ENCODE measurements around the gene FOS. TPM values are rescaled to one million over a fixed set of nuclear protein-coding genes. Genes with fewer than 3 reads are reported as not detected.
A peak's percentile ranks its signal among the peaks of the same experiment; 100 is the strongest.

FOS gene
- total RNA-seq, 1 experiment from 2014 or later, result 3.1 TPM

- no peaks in the 10 kb centered on the region for H3K36me3 ChIP-seq
- H3K4me3 ChIP-seq, result peak overlapping the region; percentile 57; the same call in 1 of the 2 replicates
- peaks cover 7% of the 10 kb centered on the region; the same call in 1 of the 2 replicates for H3K4me1 ChIP-seq
- H3K27me3 ChIP-seq, result no peaks in the 10 kb centered on the region
- no peak for DNase-seq
- no peaks in the 10 kb centered on the region for H3K9me3 ChIP-seq (replicated peaks)
- H3K27ac ChIP-seq, result no peak overlapping the region
Measured at GRCh38 chr14:75260025-75260763, 18.4 kb upstream of the FOS start.

- Histone ChIP-seq H3K36me3 (no peaks in the 10 kb centered on the region), H3K27me3 (no peaks in the 10 kb centered on the region), H3K4me1 (peaks cover 9% of the 10 kb centered on the region; the same call in 1 of the 2 replicates), H3K4me3 (no peak overlapping the region), H3K9me3 (replicated peaks) (no peaks in the 10 kb centered on the region), H3K27ac (no peak overlapping the region)
- no peak for DNase-seq
Measured at GRCh38 chr14:75261820-75262219, 16.8 kb upstream of the FOS start.

GRCh38 chr14:75262641-75263040, 16.0 kb upstream of the FOS start:
- H3K4me1 ChIP-seq, result peaks cover 16% of the 10 kb centered on the region
- H3K27me3 ChIP-seq, result no peaks in the 10 kb centered on the region
- H3K36me3 ChIP-seq, result no peaks in the 10 kb centered on the region
- no peak for DNase-seq
- no peaks in the 10 kb centered on the region for H3K9me3 ChIP-seq (replicated peaks)
- H3K4me3 ChIP-seq, result no peak overlapping the region
- no peak overlapping the region for H3K27ac ChIP-seq

GRCh38 chr14:75264036-75264435, 14.6 kb upstream of the FOS start:
- Histone ChIP-seq H3K4me3 (no peak overlapping the region), H3K36me3 (no peaks in the 10 kb centered on the region), H3K27me3 (no peaks in the 10 kb centered on the region), H3K27ac (no peak overlapping the region), H3K4me1 (peaks cover 13% of the 10 kb centered on the region), H3K9me3 (replicated peaks) (no peaks in the 10 kb centered on the region)
- DNase-seq, result no peak

GRCh38 chr14:75267141-75267721, 11.4 kb upstream of the FOS start:
- Histone ChIP-seq H3K27ac (peak overlapping the region; percentile 26; the same call in 1 of the 2 replicates), H3K27me3 (no peaks in the 10 kb centered on the region), H3K4me3 (no peak overlapping the region), H3K36me3 (no peaks in the 10 kb centered on the region), H3K9me3 (replicated peaks) (no peaks in the 10 kb centered on the region), H3K4me1 (peaks cover 9% of the 10 kb centered on the region)
- no peak for DNase-seq

GRCh38 chr14:75268633-75269550, 9.7 kb upstream of the FOS start:
- Histone ChIP-seq H3K27ac (no peak overlapping the region), H3K36me3 (no peaks in the 10 kb centered on the region), H3K9me3 (replicated peaks) (no peaks in the 10 kb centered on the region), H3K27me3 (no peaks in the 10 kb centered on the region), H3K4me1 (peaks cover 14% of the 10 kb centered on the region), H3K4me3 (no peak overlapping the region)
- no peak for DNase-seq

- Histone ChIP-seq H3K27ac (no peak overlapping the region), H3K4me3 (no peak overlapping the region), H3K9me3 (replicated peaks) (no peaks in the 10 kb centered on the region), H3K27me3 (no peaks in the 10 kb centered on the region), H3K36me3 (no peaks in the 10 kb centered on the region), H3K4me1 (peaks cover 12% of the 10 kb centered on the region)
- no peak for DNase-seq
Measured at GRCh38 chr14:75271514-75271913, 7.1 kb upstream of the FOS start.

- Histone ChIP-seq H3K9me3 (replicated peaks) (no peaks in the 10 kb centered on the region), H3K4me3 (no peak overlapping the region), H3K36me3 (no peaks in the 10 kb centered on the region), H3K4me1 (peaks cover 4% of the 10 kb centered on the region; the same call in 1 of the 2 replicates), H3K27ac (0 out of 2 replicates have a peak overlapping the region, but pooled peaks have one; percentile 3), H3K27me3 (no peaks in the 10 kb centered on the region)
- peak in 1 of 2 experiments; percentile 34 for DNase-seq
Measured at GRCh38 chr14:75273272-75274049, 5.2 kb upstream of the FOS start.

- H3K4me3 ChIP-seq, result no peak overlapping the region
Measured at GRCh38 chr14:75274050-75274898, 4.4 kb upstream of the FOS start.

GRCh38 chr14:75274899-75275569, 3.6 kb upstream of the FOS start:
- H3K27ac ChIP-seq, result no peak overlapping the region
- H3K36me3 ChIP-seq, result no peaks in the 10 kb centered on the region
- H3K4me3 ChIP-seq, result no peak overlapping the region
- H3K27me3 ChIP-seq, result no peaks in the 10 kb centered on the region
- no peak for DNase-seq
- peaks cover 4% of the 10 kb centered on the region; the same call in 1 of the 2 replicates for H3K4me1 ChIP-seq
- H3K9me3 ChIP-seq (replicated peaks), result no peaks in the 10 kb centered on the region

More at GRCh38 chr14:75274050-75274898, 4.4 kb upstream of the FOS start:
- Histone ChIP-seq H3K36me3 (no peaks in the 10 kb centered on the region), H3K27ac (0 out of 2 replicates have a peak overlapping the region, but pooled peaks have one; percentile 3), H3K4me1 (peaks cover 4% of the 10 kb centered on the region; the same call in 1 of the 2 replicates), H3K9me3 (replicated peaks) (no peaks in the 10 kb centered on the region), H3K27me3 (no peaks in the 10 kb centered on the region)
- DNase-seq, result no peak

- H3K9me3 ChIP-seq (replicated peaks), result no peaks in the 10 kb centered on the region
- H3K36me3 ChIP-seq, result no peaks in the 10 kb centered on the region
- H3K4me1 ChIP-seq, result peaks cover 4% of the 10 kb centered on the region; the same call in 1 of the 2 replicates
- no peaks in the 10 kb centered on the region for H3K27me3 ChIP-seq
- no peak overlapping the region for H3K4me3 ChIP-seq
- no peak overlapping the region for H3K27ac ChIP-seq
- DNase-seq, result no peak
Measured at GRCh38 chr14:75275598-75275997, 3.0 kb upstream of the FOS start.

GRCh38 chr14:75277008-75277814, 1.4 kb upstream of the FOS start:
- H3K4me3 ChIP-seq, result peak overlapping the region; percentile 65
- no peaks in the 10 kb centered on the region for H3K27me3 ChIP-seq
- H3K27ac ChIP-seq, result peak overlapping the region; percentile 98; the same call in 1 of the 2 replicates
- DNase-seq, result peak; percentile 78 to 81
- no peaks in the 10 kb centered on the region for H3K36me3 ChIP-seq
- no peaks in the 10 kb centered on the region for H3K9me3 ChIP-seq (replicated peaks)
- peaks cover 4% of the 10 kb centered on the region; the same call in 1 of the 2 replicates for H3K4me1 ChIP-seq
